Right forelimb (tissue), 1 donor: ENCODE data around the gene MS4A15.
"Not testable (repeated sequence)": the region's sequence is repeated elsewhere in the genome, so short reads cannot be mapped to it uniquely, and the experiment has no call there.

ENCODE experiments used
- DNase-seq: peaks from one replicate; pipeline ENCODE4 v3.0.0-alpha.2; 2018

MS4A15 gene, protein sequence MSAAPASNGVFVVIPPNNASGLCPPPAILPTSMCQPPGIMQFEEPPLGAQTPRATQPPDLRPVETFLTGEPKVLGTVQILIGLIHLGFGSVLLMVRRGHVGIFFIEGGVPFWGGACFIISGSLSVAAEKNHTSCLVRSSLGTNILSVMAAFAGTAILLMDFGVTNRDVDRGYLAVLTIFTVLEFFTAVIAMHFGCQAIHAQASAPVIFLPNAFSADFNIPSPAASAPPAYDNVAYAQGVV

GRCh38 chr11:60756307-60757032 lies at the start of gene MS4A15:
Gene MS4A15 (plus strand): TSS chr11:60756867. CDS start chr11:60763734, 6,867 bp downstream.
- DNase-seq: no peak

GRCh38 chr11:60706931-60707330 lies 49.7 kb upstream of the MS4A15 start:
- no peak for DNase-seq

DNA sequence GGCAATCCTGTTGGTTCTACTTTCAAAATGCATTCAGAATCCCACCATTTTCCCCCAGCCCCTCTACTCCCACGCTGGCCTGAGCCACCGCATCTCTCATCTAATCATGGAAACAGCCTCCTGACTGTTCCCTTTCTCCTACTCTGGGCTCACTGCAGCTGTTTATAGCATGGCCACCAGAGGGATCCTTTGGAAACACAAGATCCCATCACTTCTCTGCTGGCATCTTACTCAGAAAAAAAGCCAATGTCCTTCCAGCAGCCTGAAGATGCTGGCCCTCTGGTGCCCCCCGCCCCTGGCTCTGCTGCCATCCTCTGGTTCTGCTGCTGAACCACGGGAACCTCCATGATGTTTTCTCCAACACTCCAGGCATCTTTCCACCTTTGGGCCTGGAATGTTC lies 46.2 kb upstream of the MS4A15 start:
- no peak for DNase-seq

GRCh38 chr11:60711276-60711675 lies 45.4 kb upstream of the MS4A15 start:
- no peak for DNase-seq

DNA sequence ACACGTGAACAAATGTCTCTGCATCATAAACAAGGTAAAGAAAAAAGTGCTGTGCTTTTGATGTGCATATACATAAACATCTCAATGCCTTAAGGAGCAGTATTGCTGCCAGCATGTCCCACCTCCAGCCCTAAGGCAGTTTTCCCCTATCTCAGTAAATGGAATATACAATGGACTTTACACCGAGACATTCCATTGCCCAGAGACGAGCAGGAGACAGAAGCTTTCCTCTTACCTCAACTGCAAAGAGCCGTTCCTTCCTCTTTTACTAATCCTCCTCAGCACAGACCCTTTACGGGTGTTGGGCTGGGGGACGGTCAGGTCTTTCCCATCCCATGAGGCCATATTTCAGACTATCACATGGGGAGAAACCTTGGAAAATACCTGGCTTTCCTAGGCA lies 43.2 kb upstream of the MS4A15 start:
- not testable (repeated sequence) for DNase-seq

DNA sequence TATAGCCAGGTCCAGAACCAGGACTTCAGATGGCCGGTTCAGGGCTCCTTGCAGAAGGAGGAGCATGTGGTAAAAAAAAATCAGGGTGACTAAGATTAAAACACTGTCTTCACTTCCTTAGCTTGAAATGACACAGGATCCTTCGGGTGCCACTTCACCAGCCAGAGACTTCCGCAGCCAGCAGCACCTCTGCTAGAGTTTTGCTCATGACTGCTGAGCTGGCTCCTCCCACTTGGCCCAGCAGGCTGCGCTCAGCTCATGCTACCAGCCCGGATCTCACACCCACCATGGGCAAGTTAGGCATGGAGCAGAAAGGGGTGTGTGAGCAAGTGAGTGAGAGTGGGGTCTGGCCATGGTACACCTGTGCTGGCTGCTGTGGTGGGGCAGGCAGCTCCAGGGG lies 38.7 kb upstream of the MS4A15 start:
- no peak for DNase-seq

- no peak for DNase-seq
These were observed 37.9 kb upstream of the MS4A15 start for GRCh38 chr11:60718524-60719316.

GRCh38 chr11:60719391-60719790 lies 37.3 kb upstream of the MS4A15 start:
- no peak for DNase-seq

GRCh38 chr11:60720460-60720859 lies 36.2 kb upstream of the MS4A15 start:
- DNase-seq: no peak

DNA sequence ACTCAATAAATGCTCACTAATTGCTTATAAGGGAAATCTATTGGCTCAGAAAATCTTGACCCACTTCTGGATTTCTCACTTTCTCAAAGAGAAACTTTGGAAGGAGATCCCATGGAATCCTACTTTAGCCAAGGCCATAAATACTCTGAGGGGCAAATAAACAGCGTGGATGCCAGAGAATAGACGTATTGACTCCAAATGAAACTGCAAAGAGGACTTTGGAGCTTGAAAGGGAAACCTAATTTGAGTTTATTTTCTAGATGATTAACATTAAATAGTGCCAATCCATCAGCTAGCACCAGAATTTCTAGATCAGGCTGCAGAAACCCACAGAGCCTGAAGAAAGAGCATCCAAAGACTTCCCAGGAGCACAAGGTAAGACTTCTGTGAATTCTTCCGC lies 32.2 kb upstream of the MS4A15 start, which contains the start of gene MS4A18:
MS4A18 (plus strand) TSS at position 301 of the 400 bp plus-strand sequence.
- no peak for DNase-seq

GRCh38 chr11:60725592-60725991 lies 31.1 kb upstream of the MS4A15 start:
- DNase-seq: no peak

GRCh38 chr11:60731586-60731985 lies 25.1 kb upstream of the MS4A15 start:
- DNase-seq: no peak

GRCh38 chr11:60734279-60734678 lies 22.4 kb upstream of the MS4A15 start:
- DNase-seq: no peak

DNA sequence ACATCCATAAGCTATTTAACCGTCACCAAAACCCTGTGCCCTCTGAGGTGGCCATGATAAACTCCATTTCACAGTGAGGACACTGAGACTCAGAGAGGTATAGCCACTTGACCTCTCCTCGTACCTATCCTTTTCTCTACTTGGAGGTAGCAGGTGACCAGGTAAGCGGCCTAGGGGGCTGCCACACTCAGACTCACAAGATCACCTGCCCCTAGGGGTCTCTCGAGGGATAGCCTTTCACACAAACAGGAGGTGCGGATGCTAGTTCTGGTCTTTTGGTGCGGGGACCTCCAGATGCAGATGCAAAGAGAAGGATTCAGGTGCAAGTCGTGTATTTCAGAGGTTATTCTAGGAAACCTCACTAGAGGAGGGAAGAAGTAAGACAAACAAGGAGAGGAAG lies 17.6 kb upstream of the MS4A15 start:
- DNase-seq: no peak

- no peak for DNase-seq
These were observed 16.1 kb upstream of the MS4A15 start for GRCh38 chr11:60740573-60740972.

- no peak for DNase-seq
These were observed 15.2 kb upstream of the MS4A15 start for GRCh38 chr11:60741421-60741820.

DNA sequence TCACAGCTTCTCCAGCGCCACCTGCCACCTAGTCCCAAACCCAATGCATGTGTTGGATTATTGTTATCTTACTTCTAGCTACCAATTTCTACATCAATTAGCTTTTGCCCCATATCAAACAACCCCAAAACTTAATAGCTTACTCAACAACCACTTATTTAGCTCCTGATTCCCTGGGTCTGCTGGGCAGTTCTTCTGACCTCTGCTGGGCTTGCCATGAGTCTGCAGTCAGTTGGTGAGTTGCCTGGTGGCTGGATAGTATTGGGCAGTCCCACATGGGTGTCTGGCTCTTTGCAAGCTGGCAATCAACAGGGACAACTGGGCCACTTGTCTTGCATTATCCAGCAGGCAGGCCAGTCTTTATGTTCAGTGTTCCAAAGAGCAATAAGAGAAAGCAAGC lies 13.6 kb upstream of the MS4A15 start:
- no peak for DNase-seq

GRCh38 chr11:60744114-60744513 lies 12.6 kb upstream of the MS4A15 start:
- DNase-seq: no peak

DNA sequence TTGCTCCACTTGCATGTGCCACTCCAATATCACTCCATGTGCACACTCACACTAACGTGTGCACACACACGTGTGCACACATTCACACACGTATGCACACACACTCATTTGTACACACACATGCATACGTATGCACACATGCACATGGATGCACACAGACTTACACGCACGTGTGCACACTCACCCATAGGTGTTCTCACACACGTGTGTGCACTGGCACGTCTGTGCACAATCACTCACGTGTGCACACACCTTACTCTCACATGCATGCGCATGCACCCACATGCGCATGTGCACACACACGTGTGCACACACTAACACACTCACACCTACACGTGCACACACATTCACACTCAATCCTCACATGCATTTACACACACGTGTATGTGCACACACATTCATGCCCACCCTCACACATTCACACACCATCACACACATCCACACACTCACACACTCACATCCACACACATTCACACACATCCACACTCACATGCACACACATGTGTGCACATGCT lies 9.3 kb upstream of the MS4A15 start:
- no peak for DNase-seq

DNA sequence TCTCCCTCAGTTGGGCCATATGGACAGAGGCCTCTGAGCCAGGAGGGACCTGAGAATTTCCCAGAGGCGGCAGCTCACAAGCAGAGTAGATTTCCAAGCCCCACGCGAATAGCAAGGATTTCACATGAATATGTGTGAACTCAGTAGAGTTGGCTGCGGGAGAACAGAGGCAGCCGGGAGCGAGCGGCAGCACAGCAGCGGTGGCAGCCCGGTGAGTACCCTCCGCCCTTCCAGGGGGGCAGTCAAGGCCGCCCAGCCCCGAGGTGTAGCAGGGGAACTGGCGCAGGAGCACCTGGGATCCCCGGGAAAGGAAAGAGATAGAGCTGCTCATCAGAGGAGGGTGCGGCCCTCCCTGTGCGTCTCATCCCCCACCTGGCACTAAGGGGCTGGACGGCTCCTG lies 8.4 kb upstream of the MS4A15 start:
- DNase-seq: no peak

DNA sequence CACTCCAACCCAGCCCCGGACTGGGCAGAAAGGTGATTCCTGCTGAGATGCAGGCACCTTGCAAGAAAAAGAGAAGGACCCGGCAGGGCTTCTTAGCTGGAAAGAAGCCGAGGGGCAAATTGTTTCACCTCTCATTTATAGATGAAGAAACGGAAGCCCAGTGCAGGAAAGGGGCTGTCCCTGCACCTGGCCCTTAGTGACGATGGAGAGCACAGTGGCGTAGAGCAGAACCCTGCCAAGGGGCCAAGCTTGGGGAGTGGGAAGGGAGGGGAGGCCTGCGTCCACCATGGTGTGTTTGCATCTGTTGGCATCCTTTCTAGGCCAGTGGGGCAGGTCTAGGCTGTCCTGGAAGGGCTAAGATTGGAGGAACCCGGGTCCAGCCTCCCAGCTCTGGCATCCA lies 7.8 kb upstream of the MS4A15 start:
- DNase-seq: no peak

- no peak for DNase-seq
These were observed 5.8 kb upstream of the MS4A15 start for GRCh38 chr11:60750911-60751310.

GRCh38 chr11:60753309-60753708 lies 3.4 kb upstream of the MS4A15 start:
- no peak for DNase-seq

DNA sequence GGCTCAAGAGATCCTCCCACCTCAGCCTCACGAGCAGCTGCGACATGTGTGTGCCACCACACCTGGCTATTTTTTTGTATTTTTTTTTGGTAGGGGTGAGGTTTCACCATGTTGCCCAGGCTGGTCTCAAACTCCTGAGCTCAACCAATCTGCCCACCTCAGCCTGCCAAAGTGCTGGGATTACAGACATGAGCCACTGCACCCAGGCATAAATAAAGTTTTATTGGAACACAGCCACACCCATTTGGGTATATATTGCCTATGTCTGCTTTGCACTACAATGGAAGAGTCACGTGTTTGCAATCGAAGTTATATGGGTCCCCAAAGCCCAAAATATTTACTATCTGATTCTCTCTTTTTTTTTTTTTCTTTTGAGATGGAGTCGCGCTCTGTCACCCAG lies 1.8 kb upstream of the MS4A15 start:
- DNase-seq: no peak
